Measurements from ENCODE around the gene CORIN.
"Not testable (repeated sequence)": the region's sequence is repeated elsewhere in the genome, so short reads cannot be mapped to it uniquely, and the experiment has no call there.

The CORIN gene

GRCh38 chr4:47762376-47763266 is 75.2 kb downstream of the CORIN start:
- DNase-seq, result no peak

DNA sequence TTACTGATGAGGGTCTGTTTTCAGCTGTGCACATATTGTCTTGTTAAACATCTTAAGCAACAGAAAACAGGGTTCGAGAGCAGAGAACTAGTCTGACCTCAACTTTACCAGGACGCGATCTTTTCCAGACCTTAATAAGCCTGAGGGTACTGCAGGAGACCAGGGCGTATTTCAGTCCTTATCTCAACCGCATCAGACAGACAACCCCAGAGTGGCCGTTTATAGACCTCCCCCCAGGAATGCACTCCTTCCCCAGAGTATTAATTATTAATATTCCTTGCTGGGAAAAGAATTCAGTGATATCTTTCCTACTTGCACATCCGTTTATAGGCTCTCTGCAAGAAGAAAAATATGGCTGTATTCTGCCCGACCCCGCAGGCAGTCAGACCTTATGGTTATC is 84.6 kb downstream of the CORIN start:
- not testable (repeated sequence) for DNase-seq

- DNase-seq, result no peak
Measured at GRCh38 chr4:47752214-47752613, 85.7 kb downstream of the CORIN start.

DNA sequence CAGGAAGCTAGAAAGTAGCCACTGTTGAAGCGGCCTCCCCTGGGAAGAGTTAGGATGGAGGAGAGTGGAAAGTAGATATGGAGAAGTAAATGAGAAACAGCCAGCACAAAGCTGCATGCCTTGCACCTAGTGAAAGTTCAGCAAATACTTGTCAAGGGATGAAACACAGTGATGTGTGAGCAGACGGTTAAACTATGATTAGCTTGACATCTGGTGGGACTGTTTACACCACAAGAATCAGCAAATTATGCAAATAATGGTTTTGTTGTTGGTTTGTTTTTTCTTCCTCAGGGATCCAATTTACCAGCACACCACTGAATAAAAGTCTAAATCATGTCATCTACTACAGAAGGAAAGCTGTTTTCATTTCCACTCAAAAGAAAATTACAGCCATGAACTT is 87.1 kb downstream of the CORIN start:
- no peak for DNase-seq

DNA sequence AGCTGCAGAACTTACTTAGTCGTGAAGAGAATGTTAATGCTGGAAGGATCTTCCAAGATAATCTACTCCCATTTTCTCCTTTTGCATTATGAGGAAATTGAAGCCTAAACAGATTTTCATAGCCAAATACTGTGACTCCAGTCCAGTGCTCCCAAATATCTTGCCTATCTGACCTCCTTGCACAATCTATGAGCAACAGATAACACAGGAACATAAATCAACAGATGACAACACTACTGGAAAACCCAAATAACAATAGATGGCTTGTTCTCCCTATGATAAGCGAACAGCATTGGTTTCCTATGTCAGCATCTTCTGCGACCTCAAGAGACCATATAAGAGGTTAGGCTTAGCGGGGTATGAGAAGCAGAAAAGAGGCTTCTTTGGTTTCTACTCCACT is 88.0 kb downstream of the CORIN start:
- no peak for DNase-seq

DNA sequence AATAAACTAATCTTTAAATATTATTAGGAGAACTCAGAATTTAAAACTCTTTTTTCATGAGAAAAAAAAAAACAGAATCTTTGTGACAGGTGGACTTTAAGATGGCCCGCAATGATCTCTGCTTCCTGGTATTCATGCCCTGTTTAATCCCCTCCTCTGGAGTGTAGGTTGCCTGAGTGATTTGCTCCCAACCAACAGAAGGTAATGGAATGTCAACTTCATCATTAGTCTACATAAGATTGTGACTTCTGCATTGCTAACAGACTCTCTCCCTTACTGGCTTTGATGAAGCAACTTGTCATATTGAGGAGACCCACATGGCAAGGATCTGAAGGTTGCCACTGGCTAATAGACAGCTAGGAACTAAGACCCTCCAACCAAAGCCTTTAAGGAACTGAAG is 88.8 kb downstream of the CORIN start:
- DNase-seq, result no peak

GRCh38 chr4:47747846-47748494 is 89.9 kb downstream of the CORIN start:
- no peak for DNase-seq

DNA sequence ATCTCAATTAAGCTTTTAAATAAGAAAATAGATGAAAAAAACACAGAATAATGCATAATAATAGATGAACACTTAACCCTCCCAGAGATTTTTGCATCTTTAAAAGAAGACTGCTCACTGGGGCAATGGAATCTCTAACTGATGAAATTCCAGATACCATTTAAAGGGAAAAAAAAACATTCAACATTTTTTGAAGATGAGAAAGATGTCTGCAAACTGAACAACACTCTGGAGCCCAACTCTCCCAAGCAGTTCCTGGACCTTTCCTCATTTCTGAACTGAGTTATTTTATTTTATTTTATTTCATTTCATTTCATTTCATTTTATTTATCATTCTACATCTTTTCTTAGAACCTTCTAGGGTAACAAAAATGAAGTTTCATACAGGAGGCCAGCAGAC is 90.7 kb downstream of the CORIN start:
- DNase-seq, result no peak

DNA sequence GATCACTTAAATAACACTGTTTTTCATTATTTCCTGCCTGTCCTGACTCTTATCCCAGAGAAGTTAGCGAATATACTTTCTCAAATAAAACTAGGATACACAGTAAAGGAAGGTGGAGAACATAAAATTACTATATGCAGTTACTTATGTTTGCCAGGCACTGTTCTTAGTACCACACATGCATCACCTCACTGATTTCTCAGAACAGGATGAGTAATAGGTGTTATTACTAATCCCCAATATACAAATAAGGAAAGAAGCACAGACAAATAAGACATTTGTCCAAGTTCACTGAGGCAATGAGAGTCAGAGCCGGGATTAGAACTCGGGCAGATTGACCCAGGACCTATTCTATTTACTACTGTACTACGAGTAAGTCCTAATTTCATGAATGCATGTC is 91.7 kb downstream of the CORIN start:
- no peak for DNase-seq

DNA sequence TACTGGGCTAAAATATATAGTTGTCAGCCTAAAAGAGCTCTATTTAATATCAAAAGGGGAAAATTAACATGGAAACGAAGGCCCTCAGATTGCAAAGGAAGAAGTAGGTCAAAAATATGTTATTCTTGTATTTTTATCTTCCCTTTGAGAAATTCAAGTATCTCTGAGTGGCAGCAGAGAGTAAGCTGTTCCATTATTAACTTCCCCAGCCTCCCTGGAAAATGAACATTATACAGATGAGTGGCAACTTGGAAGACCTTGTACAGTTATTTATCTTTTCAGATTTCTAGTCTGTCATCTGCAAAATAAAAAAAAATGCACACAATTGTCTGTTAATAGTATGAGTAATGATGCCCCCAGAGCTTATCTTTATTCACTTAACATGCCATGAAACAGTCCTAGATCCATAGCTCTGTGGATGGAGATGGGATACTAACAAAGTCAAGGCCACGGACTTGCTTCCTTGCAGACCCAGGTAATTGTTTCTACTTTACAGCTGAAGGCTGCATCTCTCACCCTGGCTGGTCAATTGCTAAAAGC is 93.0 kb downstream of the CORIN start:
- DNase-seq, result no peak

DNA sequence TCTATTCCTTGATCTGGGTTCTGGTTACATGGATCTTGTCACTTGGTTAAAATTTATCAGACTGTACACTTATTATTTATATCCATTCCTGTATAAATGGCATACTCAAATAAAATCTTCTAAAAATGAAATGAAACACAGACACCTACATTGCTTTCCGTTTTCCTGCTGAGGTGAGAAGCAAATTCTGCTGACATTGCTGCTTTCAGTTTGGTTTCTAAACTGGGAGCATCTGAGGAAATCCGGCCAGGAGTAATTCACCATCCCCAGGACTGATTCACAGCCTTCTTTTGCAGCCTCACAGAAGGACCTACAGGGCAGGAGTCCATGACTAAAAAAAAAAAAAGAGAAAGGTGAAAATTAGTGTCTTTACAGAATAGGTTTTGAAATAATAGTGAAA is 93.6 kb downstream of the CORIN start:
- no peak for DNase-seq

- no peak for DNase-seq
Measured at GRCh38 chr4:47741200-47741599, 96.7 kb downstream of the CORIN start.

GRCh38 chr4:47737326-47737725 is 100.5 kb downstream of the CORIN start:
- no peak for DNase-seq

- no peak for DNase-seq
Measured at GRCh38 chr4:47736555-47736954, 101.3 kb downstream of the CORIN start.

DNA sequence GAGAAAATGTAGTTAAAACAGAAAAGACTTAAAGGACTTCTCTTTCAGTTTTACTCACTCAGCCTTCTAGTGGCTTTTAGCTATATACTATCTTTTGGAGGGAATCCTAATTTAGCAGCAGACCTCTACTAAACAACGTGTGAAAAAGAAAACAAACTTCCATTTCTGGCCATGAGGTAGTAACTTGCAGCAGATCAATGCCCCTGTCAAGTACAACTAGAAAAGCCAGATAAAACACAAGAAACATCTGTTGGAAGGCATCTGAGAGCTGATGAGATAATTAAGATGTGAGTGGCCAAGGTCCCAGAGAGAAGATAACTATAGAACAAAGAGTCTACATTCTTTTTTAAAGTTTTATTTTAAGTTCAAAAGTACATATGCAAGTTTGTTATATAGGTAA is 101.7 kb downstream of the CORIN start:
- DNase-seq, result no peak

DNA sequence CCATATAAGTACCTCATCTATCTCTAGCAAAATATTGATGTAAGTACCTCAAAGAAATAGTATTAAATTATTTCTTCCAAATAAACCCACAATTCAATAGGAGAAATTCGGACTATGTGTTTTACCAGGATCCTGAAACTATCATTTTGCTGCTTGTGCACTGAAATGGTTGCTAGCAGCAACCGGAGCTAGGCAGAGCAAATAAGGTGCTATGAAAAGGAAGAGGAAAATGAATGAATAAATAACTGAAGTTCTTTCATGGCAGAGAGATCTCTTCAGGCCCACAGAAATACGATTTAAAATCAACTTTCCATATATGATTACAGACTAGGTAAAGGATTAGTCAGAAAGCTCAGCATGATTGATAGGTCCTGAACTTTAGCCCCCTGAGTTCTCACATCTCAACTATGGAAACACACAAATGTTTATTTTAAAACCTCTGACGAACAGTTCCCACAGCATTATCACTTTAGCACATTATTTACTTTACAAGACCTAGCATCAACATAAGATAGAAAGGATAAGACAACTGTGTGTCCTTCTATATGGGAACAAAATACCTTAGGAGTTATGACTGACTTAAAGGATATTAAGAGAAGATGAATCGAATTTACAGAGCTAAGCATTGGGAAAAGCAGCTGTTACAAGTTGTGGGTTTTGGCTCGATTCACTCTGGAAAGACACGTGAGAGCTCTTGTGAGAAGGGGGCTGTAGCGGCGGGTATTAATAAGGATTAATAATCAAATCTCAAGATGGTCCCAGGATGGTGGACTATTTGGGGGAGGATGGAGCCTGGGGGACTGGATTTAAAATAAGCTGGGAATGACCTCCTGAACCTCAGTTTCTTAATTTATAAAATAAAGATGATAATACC is 104.3 kb downstream of the CORIN start:
- no peak for DNase-seq

GRCh38 chr4:47731182-47731581 is 106.7 kb downstream of the CORIN start:
- DNase-seq, result no peak

DNA sequence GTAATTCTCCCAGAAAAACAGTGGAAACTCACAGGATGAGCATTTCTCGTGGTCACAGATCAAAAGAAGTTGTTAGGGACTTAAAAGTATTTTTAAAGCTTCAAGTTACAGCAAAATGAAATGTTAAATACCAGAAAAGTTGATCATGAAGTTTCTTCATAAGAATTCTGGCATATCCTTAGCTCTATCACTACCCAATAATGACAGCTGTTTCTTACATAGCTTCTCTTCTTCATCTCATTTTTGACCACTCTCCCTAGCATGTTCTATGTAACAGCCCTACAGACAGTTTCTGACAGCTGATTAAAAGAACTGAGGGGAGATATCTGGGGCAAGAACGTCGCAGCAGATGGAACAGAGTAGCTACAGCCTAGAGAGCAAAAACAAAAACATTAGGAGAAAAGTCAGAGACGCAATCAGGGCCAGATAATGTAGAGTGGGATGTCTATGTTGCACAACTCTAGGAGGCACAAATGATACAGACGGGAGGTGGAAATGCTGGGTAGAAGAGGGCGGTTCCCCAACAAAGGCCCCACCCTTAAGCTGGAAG is 108.7 kb downstream of the CORIN start:
- no peak for DNase-seq

DNA sequence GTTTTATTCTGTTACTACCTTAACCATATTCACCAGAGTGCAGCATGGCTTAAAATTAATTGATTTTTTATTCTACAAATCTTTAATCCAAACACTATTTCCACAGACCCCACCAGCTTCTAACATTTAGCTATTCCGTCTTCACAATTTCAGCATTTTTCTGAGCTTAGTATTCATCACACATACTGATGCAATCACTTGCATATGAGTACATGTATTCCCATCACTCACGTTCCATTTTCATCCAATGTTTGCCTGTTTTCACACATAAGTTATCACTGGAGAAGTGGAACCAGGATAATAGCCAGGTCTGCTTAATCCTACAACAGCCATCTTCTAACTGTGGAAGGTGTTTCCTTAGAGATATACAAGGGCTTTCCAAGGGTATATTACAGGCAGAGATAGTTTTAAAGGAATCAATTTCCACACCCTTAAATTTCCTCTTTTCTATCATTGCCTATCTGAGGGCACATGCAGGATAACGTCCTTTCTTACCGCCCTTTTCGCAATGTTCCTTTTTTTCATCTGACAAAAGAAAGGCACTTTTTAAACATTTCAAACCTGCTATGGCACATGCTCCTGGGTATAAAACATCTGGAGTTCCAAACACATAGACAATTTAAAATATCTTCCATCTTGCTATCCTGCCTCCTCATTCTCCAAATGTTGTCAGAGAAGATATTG is 115.8 kb downstream of the CORIN start:
- DNase-seq, result no peak

DNA sequence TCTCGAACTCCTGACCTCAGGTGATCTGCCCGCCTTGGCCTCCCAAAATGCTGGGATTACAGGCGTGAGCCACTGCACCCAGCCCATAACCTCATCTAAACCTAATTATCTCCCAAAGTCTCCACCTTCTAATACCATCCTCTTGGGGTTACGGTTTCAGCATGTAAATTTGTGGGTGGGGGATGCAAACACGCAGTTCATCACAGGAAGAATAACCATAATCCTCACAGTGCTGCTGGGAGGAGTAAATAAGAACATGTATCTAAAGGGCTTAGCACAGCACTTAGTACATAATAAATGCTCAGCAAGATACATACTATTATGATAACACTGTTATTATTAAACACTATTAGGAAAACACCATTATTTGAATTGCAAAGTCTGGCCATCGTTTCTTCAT is 116.4 kb downstream of the CORIN start:
- DNase-seq, result no peak

DNA sequence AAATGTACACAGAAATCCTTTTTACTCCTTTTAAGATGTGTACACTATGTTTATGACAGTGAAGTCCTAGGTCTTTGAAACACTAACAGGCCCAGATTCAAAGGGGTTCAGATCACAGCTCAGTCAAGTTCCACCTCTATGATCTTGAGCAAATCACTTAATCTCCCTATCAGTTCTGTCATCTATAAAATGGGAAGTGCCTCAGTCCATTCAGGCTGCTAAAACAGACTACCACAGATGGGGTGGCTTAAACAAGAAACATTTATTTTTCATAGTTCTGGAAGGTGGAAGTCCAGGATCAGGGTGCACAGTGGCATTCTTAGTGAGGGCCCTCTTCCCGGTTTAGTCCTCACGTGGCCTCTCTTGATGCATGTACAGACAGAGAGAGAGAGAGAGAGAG is 117.1 kb downstream of the CORIN start:
- no peak for DNase-seq

DNA sequence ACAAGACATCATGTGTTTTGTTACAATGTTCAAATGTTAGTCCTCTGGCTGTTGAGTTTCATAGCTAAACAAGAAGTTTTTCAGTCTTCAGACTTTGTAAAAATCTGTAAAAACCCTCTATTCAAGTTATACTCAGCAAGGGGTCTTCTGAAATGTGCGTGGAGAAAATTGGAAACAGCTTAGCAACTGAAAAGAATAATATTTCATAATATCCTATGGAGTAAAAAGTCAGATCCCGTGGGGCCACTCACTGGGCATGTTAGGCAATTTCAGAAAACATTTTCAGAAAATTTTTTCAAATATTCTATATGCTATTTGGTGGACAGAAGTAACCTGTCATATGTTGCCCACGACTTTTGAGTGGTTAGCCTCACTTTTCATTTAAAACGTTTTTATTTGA is 118.3 kb downstream of the CORIN start:
- DNase-seq, result no peak

Measured in islet precursor cell (in vitro differentiated cells).